HepG2 (cell line): ENCODE results near the gene ARHGAP25.

ENCODE experiments used
- CBX5 ChIP-seq: sonication (generic); formaldehyde crosslinking; IDR thresholded peaks from 2 replicates; pipeline ENCODE4 v1.4.0; 2020; ENCODE audit warnings: missing genetic modification reagents, borderline replicate concordance
- EZH2 ChIP-seq: conservative IDR thresholded peaks from 2 replicates; pipeline ENCODE4 v1.6.1; 2012; ENCODE audit warnings: mild to moderate bottlenecking, low read depth, low read length, moderate library complexity
- HOMEZ ChIP-seq: IDR thresholded peaks from 2 replicates; pipeline ENCODE4 v1.6.1; 2016; ENCODE audit warnings: low read depth
- PLSCR1 ChIP-seq: sonication (generic); formaldehyde crosslinking; IDR thresholded peaks from 2 replicates; pipeline ENCODE4 v1.5.0; 2020; ENCODE audit warnings: missing genetic modification reagents, mild to moderate bottlenecking, borderline replicate concordance
- SMAD3 ChIP-seq: sonication (generic); formaldehyde crosslinking; IDR thresholded peaks from 2 replicates; pipeline ENCODE4 v1.4.0; 2020; ENCODE audit warnings: missing genetic modification reagents

GRCh38 chr2:68756178-68756577 is 21.6 kb downstream of the ARHGAP25 start:
- TF ChIP-seq SMAD3 (CRISPR knock-in tag) (no peak), CBX5 (CRISPR knock-in tag) (no peak), EZH2 (no peak), HOMEZ (no peak), PLSCR1 (CRISPR knock-in tag) (no peak)
